ENCODE data around the gene CENPM.

CENPM gene

DNA sequence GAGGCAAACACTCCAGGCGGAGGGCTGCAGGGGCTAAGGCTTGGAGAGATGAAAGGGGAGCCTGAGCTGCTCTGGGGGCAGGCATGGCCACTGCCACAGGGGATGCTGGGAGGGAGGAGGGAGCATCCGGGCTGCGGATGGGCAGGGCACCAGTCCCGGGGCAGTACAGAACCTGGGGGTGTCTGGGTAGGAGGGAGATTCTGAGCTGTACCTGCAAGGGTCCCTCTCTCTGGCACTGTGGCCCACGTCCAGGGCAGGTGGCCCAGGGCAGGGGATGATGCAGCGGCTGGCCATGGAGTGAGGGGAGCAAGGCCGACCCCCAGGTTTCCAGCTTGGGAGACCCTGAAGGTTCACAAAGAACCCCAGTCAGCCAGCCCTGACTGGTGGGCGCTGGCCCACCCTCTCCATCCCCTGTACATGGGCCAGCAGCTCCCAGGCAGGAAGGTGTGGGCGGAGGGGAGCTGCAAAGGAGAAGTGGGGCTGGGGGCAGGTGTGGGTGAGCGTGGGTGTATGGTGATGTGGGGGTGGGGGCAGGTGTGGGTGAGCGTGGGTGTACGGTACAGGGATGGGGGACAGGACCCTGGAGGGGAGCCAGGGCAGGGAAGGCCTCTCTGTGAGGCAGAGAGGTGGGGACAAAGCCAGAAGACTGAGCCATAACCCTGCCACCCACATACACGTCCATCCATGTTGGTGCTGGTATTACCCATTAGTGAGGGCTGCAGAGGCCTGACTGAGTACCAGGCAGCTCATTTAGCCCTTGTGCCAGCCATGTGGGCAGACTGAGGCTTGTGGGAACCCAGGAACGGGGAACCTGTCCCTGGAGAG lies 18.1 kb downstream of the CENPM start:
- no peak for DNase-seq

DNA sequence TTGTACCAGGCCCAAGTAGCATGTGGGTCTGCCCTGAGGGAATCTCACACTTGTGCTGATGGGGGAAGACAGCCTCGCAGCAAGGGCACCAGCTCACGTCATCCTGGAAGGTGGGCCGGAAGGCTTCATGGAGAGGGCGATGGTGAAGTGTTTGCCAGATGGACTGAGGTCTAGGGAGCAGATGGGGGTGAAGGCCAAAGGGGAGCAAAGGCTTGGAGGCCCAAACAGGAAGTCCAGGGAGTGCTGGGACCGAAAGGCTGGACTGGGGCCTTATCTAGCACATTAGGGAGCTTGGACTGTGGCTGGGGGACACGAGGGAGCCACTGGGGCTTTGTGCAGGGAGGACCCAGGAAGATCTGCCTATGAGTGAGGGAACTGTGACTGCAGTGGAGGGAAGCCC lies 19.1 kb downstream of the CENPM start:
- no peak for DNase-seq

DNA sequence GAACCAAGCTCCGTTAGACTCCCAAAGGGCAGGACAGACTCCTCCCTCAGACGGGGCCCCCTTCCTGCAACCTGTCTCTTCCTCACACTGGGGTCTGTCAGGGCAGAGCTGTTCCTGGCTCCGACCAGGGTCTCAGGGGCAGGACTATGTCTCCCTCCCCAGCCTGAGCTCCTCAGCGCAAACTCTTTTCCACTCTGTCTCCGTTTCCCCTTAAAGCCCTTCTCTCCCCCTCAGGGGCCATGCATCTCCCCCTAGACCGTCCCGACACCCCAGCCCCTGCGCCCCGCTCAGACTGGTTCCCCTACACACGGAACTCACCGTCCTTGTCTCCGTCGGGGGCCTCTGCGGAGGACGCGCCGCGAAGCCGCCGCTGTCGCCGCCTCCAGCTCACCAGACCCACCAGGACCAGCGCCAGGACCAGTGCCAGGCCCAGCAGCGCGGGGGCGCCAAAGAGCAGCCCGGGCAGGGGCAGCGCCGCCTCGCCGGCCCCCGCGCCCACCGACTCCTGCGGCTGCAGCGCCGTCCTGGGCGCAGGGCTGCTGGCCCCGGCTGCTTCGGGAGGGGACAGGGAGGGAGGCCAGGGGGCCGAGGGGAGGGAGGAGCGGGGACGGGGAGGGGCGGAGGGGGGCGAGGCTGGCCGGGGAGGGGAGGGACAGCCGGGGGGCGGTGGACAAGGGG lies 21.0 kb downstream of the CENPM start:
- no peak for DNase-seq

DNA sequence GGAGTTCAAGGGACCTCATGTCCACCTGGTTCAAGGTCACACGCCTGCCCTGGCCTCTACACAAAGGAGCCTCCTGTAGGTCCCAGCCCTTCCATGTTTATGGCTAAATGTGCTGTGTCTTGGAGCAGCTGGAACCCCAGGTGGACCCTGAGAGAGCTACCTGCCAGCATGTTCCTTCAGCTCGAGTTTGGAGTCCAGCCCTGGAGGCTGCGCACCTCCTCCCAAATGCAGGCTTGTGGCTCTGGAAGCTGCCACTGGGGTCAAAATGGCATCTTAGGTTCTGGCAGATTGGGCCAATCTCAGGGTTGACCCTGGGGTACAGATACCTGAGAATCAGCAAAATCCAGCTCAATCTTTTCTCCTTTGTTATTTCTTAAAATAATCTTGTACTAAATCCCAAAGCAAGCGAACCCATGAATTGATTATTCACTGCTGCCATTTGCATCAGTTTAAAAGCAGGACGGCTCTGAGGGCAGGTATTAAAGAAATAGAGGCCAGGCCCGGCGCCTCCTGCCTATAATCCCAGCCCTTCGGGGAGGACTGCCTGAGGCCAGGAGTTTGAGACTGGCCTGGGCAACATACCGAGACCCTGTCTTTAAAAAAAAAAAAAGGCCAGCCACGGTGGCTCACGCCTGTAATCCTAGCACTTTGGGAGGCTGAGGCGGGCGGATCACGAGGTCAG lies 23.2 kb downstream of the CENPM start:
- no peak for DNase-seq

DNA sequence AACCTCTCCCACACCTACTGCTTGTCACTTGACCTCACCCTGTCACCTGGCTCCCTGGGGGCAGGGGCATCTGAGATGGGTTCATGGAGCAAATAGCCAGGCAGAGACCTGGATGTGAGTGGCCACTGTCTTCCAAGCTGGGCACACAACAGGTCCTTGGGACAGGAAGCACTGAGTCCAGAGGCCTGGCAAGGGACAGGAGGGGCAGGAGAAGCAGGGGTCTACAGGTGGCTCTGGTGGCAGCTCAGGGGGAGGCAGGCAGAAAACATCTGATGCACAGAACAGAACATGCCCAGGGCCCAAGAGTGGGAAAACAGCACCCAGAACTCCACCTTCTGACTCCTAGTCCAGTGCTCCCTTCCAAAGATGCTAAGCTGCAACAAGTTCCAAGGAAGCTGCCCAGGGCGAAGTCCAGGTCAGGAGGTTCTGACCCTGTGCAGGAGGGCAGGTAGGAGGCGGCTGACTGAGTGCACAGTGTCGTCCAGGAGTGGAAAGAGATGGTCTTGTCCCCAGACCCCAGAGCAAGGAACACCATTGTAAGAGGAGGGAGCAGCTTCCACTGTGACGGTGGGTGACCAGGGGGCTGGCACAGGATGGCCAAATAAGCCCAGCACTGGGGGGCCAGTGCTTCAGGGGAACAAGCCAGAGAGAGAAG lies 23.9 kb downstream of the CENPM start:
- DNase-seq: no peak

DNA sequence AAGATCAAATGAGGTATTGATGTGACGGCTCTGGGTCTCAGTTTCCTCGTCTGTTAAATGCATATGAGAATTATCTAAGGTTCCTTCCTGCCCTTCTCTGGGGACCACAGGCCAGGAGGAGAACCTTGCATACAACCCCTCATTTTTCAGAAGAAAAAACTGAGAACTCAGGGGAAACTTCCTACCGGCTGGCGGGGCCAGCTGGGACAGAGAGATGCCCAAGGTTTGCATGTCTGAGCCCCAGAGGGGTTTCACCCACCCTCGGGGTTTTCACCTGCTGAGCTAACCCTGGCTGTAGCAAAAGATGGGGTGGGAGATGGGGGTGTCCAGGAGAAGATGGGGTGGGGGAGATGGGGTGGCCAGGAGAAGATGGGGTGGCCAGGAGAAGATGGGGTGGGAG lies 24.6 kb downstream of the CENPM start:
- DNase-seq: no peak

DNA sequence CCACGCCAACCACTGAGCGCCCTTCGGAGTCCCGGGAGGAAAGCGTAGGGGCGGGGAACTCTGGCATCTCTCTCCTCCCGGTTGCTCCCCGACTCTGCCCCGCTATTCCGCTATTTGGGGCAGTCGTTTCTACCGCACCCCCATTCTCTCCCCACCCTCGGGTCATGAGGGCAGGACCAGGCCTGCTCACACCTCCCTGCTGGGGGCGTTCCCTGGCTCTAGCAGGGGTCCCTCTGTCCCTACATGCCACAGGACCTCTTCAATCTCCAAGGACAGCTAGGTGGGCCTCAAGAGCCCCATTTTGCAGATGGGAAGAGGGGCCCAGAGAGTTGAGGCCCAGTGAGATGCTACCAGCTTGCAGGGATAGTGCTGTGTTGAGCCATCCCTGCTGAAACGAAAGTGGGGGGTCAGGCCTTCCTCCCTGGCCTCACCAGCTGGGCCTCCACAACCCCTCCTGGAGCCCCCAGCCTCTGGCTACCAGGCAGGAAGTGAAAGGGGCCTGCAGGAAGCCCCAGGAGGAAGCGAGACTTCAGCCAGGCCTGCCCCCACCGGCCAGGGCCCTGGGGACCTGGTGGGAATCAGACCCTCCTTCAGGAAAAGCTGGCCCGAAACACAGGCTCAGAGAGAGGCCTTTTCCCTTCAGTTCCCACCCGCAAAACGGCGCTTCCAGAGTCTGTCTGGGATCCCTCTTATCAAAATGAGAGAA lies 26.5 kb downstream of the CENPM start:
- DNase-seq: no peak

DNA sequence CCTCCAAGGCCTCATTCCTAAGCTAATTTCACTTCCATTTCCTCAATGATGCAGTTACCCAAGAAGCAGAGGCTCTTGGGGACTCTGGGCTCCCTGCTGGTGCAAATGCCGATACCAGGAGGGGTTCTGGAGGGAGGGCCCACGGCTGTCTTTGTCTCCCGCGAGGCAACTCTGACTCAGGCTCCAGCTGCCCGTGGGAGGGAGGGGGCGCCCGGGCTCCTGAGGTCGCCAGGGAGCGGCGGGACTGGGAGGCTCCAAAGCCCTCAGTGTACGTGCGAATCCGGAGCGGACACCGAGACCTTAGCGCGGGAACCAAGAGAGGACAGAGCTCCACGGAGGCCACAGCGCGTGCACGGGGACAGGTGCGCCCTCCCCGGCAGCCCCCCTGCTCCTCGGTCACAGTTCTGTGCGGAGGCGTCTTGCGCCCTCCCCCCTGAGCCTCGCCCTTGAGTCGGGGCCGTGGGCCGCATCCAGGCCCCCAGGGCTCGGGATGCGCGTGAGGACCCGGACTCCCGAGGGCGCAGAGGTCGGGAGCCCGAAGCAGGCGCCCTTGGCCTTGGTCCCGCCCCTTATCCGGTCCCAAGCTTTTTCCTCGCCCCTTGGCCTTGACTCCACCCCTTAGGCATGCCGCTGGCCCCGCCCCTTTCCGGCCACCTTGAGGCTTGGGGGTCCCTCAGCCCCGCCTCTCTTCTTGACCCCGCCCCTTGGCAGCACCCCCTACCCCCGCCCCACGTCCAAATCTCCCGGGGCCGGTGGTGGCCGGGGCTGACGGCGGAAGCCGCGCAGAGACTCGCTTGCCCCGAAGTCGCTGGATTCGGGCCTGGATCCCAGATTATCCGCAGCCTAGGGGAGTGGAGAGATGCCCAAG lies 27.4 kb downstream of the CENPM start:
- DNase-seq: no peak

DNA sequence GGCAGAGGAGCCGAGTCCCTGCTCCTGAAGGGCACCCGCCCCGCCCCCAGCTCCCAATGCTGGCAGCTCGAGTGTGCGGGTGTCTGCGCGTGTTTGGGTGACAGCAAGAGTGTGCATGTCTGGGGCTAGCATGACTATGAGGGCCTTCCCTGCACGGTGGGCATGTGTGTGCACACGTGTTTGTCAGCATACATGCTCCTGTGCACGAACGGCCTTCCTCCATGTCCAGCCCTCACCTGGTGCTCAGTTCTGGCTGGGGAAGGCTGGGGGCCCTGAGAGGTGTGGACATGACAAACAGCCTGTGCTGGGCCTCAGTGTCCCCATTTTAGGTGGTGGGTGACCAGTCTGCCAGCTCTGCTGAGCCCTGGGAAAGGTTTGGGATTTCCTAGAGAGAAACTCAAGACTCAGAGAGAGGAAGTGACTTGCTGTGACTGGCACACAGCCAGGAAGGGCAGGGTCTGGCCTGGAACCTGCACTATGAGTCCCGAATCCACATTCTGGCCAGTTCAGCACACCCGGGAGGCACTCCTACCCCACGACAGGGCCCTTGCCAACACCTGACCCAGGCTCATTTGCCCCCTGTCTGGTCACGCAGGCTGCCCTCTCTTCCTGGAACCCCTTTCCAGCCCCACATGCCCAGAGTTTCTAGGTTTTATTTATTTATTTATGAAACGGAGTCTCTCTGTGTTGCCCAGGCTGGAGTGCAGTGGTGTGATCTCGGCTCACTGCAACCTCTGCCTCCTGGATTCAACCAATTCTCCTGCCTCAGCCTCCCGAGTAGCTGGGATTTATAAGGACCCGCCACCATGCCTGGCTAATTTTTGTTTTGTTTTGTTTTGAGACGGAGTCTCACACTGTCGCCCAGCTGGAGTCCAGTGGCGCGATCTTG lies 28.8 kb downstream of the CENPM start:
- DNase-seq: no peak

DNA sequence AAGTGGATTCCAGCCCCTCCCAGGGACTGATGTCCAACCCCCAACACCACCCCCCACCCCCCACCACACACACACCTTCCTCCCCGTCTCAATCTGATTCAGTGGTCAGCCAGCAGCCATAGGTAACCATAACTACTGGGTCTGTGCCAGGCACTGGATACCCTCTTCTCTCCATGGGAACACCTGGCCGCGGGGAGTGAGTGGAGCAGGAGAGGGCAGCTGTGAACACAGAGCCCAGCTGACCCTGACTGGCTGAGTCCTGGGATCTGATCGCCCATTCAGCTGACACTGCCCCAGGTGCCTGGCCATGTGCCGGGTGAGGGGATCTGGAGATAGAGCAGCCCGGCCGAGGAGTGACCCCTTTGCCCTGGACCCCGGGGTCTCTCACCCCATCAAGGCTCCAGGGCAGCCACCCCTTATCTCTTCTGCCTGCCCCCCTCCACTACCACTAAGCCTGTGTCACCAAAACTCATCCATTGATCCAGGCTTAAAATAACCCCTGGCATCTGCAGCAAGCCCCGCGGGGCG lies 29.5 kb downstream of the CENPM start:
- DNase-seq: no peak

DNA sequence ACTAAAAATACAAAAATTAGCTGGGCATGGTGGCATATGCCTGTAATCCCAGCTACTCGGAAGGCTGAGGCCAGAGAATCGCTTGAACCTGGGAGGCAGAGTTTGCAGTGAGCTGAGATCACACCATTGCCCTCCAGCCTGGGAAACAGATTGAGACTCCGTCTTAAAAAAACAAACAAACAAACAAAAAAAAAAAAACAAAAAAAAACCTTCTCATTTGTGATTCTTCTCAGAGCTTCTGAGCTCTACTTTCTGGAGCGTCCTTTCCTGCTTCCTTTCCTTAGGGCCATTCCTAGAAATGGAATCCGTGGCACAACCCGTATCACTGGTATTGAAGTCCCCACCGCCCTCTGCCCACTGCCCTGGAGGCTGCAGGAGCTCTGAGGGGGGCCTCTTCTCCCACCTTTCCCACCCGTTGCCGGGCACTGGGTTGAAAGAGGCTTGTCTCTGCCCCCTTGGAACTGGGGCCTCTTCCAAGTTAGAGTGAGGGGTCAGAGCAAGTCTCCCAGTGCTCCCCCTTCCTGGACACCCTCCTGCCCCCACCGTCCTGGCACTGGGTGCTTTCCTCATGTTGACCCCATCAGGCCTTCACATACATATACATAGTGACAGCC lies 30.1 kb downstream of the CENPM start:
- DNase-seq: no peak

DNA sequence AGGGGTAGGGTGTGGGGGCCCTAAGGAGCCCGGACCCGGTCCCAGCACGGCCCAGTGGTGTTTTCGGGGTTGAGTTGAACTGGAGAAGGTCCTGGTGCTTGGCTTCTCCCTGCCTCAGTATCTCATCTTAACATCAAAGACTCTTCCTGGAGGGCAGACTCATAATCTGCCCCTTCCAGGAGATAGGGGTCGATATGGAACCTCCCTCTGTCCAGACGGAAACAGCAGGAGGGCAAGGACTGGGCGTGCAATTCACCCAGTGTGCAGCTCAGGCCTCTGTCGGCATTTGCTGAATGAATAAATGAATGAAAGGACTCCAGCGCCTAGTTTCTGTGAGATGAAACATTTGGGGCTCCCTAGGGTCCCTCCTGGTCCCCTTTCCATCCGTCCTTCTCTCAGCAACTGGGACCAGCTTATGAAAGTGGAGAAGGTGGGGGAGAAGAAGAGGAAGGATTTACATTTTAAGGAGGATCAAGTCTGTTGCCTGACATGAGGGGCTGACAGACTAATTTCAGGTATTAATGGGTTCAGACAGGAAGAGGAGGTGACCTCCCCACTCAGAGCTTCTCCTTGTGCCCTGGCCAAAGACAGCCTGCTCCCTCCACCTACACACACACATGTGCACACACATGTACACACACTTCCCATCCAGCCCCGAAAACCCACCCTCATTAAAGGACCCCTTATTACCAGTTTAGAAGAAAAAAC lies 31.0 kb downstream of the CENPM start:
- no peak for DNase-seq

DNA sequence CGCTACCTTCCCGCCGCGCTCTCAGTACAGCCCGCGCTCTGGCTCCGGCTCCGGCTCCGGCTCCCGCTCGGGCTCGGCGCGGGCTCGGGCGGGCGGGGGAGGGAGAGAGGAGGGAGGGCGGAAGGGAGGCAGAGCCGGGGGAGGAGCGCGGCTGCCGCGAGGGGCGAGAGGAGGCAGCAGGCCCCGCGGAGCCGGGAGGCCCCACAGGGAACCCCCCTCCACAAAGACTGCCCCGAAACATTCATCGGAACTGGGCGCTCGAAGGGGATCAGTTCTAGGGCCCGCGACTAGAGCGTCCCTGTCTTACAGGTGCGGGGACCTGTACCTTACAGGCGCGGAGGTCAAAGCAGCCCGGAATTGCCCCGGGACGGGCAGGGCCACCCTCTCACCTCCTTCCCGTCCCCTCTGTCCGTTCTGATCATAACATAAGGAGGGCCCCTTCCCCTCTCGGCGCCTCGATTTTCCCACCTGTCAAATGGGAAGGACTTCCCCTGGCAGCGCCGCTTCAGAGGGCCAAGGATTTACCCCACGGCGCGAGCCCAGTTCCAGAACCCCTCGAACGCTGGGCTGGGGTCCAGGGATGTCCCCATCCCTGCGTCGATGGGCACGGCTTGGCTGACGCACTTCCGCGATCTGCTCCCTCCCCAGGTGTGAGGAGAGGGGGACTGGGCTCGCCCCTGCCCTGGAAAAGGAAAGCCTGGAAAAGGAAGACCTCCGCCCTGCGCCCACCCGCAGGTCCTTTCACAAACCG lies 31.7 kb downstream of the CENPM start, which contains the start of gene SHISA8:
SHISA8 (minus strand) TSS at position 40 of the 751 bp plus-strand sequence. CDS start 407 bp downstream, outside the sequence.
- DNase-seq: no peak

DNA sequence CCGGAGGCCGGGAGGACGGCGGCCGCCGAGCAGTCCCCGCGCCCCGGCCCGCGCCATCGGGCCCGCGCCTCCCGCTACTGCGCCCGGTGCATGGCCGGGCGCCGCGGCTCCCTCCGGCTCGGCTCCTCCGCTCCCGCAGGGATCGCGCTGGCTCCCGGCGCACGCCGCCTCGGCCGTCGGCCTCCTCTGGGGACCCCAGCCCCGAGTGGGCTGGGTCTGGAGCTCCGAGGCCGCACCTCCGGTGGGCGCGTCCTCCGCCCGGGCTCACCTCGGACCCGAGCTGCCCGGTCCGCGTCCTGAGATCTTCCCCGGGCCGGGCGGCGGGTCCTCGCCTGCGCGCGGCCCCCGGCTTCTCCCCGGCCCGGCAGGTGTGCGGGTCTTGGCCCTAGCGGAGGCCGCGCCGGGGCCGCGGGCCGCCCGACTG lies 32.3 kb downstream of the CENPM start:
- no peak for DNase-seq

DNA sequence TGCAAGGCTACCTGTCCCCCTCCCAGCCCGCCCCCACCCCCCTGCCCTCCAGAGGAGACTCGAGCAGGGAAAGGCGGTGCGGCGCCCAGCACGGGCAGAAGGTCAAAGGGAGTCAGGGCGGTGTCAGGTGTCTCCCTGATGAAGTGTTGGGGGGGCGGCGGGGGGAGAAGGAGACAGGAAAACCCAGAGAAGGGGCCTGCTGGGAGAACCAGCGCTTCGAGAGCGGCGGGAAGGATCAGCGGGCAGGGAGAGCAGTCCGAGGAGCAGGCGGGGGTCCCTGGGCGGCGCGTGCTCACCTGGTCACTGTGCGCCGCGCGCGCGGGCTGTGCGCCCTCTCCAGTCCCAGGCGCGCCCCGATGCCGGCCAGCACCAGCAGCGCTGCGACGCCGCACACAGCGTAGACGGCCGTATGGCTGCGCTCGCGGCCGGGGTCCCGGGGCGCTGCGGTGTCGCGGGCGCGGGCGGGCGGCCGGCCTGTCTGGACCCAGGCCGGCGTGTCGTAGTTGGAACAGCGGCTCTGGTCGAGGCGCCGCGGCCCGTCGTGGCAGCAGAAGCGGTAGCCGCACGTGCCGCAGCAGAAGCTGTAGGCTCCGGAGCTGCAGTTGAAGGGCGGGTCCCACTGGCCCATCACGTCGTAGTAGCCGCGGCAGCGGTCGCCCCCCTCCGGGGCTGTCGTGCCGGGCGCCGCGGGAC lies 33.0 kb downstream of the CENPM start:
- no peak for DNase-seq

DNA sequence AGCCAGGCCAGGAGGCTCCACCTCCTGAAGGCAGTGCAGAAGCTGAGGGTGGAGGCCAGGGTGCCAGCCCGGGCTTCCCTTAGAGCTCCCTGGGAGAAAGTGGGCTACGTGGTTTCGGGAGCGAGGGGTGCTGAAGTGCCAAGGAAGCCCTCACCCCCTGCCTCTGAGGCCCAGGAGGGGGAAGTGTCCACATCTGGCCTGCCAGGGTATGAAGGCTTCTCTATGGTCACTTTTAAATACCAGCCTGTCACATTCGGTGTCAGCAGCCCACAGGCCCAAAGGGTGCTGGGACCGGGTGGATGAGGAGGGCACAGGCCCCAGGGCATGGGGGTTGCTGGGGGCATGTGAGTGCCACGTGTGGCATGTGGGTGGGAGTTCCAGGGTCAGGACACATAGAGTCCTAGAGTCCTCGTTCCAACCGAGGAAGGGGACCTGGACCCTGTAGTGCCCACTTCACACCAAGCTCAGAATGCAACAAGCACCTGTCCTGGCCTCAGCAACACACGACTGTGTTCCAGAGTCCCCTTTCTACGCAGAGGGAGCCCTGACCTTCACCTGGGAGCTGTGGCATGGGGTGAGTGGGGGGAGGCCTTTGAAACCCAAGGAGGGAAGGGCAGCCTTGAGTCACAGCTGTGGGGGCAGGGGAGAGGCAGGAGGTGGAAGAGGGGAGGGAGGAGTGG lies 33.8 kb downstream of the CENPM start:
- no peak for DNase-seq
